Tibial artery (tissue), 4 donors: ENCODE results near the gene GALNT13.

Experiments
- DNase-seq, 2 donors: peaks; one replicate each; pipeline ENCODE4 v3.0.0-alpha.2; 2019
- H3K27ac ChIP-seq, 2 donors: fragments of 200-600 bp; sonication (generic) in 1 of 2; 1 replicate in 1 of 2; 2 replicates in 1 of 2; pipeline ENCODE4 v1.5.1; 2018 to 2019; ENCODE audit warnings: mild to moderate bottlenecking in 1 of 2
- H3K27me3 ChIP-seq, 2 donors: fragments of 200-600 bp; sonication (generic) in 1 of 2; one replicate each; pipeline versions ENCODE4 v1.5.1 to v1.6.0; 2016 to 2019
- H3K36me3 ChIP-seq, 3 donors: fragments of 200-600 bp; sonication (generic) in 2 of 3; one replicate each; pipeline ENCODE4 v1.5.1; 2016 to 2019; ENCODE audit warnings: mild to moderate bottlenecking in 2 of 3
- H3K4me1 ChIP-seq, 4 donors: fragments of 200-600 bp; sonication (generic) in 2 of 4; 1 replicate in 3 of 4; 2 replicates in 1 of 4; pipeline ENCODE4 v1.5.1; 2016 to 2019
- H3K4me3 ChIP-seq, 2 donors: fragments of 200-600 bp; sonication (generic) in 1 of 2; 1 replicate in 1 of 2; 2 replicates in 1 of 2; pipeline ENCODE4 v1.5.1; 2018 to 2019; ENCODE audit warnings: mild to moderate bottlenecking in 2 of 2
- H3K9me3 ChIP-seq, 3 donors: fragments of 200-600 bp; sonication (generic) in 1 of 3; one replicate each; pipeline ENCODE4 v1.5.1; 2016 to 2019
- CTCF ChIP-seq, 2 experiments: fragments of 200-600 bp in 1 of 2; fragments of 450-650 bp in 1 of 2; IDR thresholded peaks; one replicate each; pipeline ENCODE4 v1.5.1; 2017 to 2019; ENCODE audit warnings: antibody characterized with exemption in 2 of 2, mild to moderate bottlenecking in 1 of 2, moderate library complexity in 1 of 2
- intact Hi-C: fragments of 100-400 bp; cut with DNase I; formaldehyde crosslinking; loops from one replicate; pipeline ENCODE4 v1.15.0; 2023; ENCODE audit warnings: low total_unique reads

Gene GALNT13

GRCh38 chr2:154324601-154325000 lies 452.9 kb downstream of the GALNT13 start:
- DNase-seq: no peak
- H3K27me3 ChIP-seq: no peaks in the 10 kb centered on the region
- intact Hi-C loops: no loop called here
- no peaks in the 10 kb centered on the region for H3K9me3 ChIP-seq
- H3K36me3 ChIP-seq: no peaks in the 10 kb centered on the region
- no peak for TF ChIP-seq CTCF (IDR thresholded peaks at IDR 0.05)
- H3K4me3 ChIP-seq: no peak overlapping the region
- H3K27ac ChIP-seq: no peak overlapping the region
- peaks cover 0 to 6% (median 0%) of the 10 kb centered on the region in 4 donors for H3K4me1 ChIP-seq

GRCh38 chr2:154329510-154329909 lies 457.8 kb downstream of the GALNT13 start:
- Histone ChIP-seq H3K9me3 (no peaks in the 10 kb centered on the region), H3K4me3 (no peak overlapping the region), H3K4me1 (no peaks in the 10 kb centered on the region), H3K27ac (no peak overlapping the region), H3K36me3 (no peaks in the 10 kb centered on the region), H3K27me3 (no peaks in the 10 kb centered on the region)
- intact Hi-C loops: no loop called here
- no peak for TF ChIP-seq CTCF (IDR thresholded peaks at IDR 0.05)
- no peak for DNase-seq

- Histone ChIP-seq H3K4me3 (no peak overlapping the region), H3K27ac (no peak overlapping the region), H3K4me1 (no peaks in the 10 kb centered on the region), H3K27me3 (no peaks in the 10 kb centered on the region), H3K9me3 (no peaks in the 10 kb centered on the region), H3K36me3 (no peaks in the 10 kb centered on the region)
- TF ChIP-seq CTCF (IDR thresholded peaks at IDR 0.05): no peak
- DNase-seq: no peak
- intact Hi-C loops: no loop called here
Observed at GRCh38 chr2:154331784-154332183, 460.1 kb downstream of the GALNT13 start.

- DNase-seq: no peak
- no peak overlapping the region for H3K4me3 ChIP-seq
- no peak overlapping the region for H3K27ac ChIP-seq
Observed at GRCh38 chr2:154336201-154336600, 464.5 kb downstream of the GALNT13 start.

GRCh38 chr2:154338352-154338967 lies 466.7 kb downstream of the GALNT13 start:
- H3K4me3 ChIP-seq: no peak overlapping the region
- intact Hi-C loops: no loop called here
- no peaks in the 10 kb centered on the region for H3K36me3 ChIP-seq
- H3K4me1 ChIP-seq: peaks cover 0 to 4% (median 0%) of the 10 kb centered on the region in 4 donors
- no peaks in the 10 kb centered on the region for H3K9me3 ChIP-seq
- no peaks in the 10 kb centered on the region for H3K27me3 ChIP-seq
- no peak overlapping the region for H3K27ac ChIP-seq
- DNase-seq: no peak
- no peak for TF ChIP-seq CTCF (IDR thresholded peaks at IDR 0.05)

More at GRCh38 chr2:154336201-154336600, 464.5 kb downstream of the GALNT13 start:
- no peak for TF ChIP-seq CTCF (IDR thresholded peaks at IDR 0.05)
- H3K4me1 ChIP-seq: no peaks in the 10 kb centered on the region
- intact Hi-C loops: no loop called here
- no peaks in the 10 kb centered on the region for H3K36me3 ChIP-seq
- H3K27me3 ChIP-seq: no peaks in the 10 kb centered on the region
- H3K9me3 ChIP-seq: no peaks in the 10 kb centered on the region

GRCh38 chr2:154343282-154343681 lies 471.6 kb downstream of the GALNT13 start:
- TF ChIP-seq CTCF (IDR thresholded peaks at IDR 0.05): no peak
- H3K36me3 ChIP-seq: no peaks in the 10 kb centered on the region
- H3K9me3 ChIP-seq: no peaks in the 10 kb centered on the region
- no peak for DNase-seq
- H3K27ac ChIP-seq: no peak overlapping the region
- peaks cover 0 to 8% (median 0%) of the 10 kb centered on the region in 4 donors for H3K4me1 ChIP-seq
- intact Hi-C loops: no loop called here
- H3K4me3 ChIP-seq: no peak overlapping the region
- no peaks in the 10 kb centered on the region for H3K27me3 ChIP-seq
